HUDEP-2 (cell line): ENCODE measurements around the gene NHS.

ENCODE experiments used
- DNase-seq, 76 experiments: peaks; one replicate each; lab custom pipeline; 2025; ENCODE audit not compliant: unreplicated experiment in 76 of 76; lab: John Stamatoyannopoulos, UW

Gene NHS

DNA sequence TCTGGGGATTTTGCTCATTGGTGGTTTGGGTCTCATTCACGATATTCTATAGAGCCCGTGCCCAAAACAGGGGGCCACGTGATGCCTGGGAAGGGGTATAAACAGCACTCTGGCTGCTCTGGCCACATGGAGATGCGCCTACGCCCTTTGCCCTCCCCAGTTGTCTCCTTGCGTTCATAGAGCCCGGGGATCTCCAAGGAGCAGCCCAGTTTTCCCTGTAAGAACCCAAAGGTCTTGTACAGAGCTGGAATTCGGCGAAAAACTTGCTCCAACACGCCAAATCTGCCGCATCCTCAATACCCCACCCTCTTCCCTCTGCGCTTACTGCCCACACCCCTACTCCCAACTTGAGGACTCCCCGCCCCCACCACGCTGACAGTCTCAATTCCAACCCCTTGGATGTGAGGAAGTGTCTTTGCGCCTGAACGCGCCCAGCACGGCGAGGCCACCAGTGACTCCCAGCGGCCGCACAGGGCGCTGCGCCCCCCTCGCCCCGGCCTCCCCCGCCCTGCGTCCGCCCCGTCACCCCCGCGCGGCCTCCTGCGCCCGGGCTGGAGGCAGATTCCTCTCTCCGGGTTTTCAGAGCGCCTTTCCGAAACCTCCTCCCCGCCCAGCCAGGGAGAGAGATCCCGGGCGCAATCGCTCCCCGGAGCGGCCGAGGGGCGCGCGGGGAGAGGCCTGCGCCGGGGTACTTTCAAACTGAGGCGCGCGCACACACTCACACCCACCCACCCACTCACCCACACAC lies at the start of gene NHS:
Gene NHS (plus strand): TSS at position 582 of the 748 bp plus-strand sequence. CDS start 558 bp downstream, outside the sequence.
- peak in 2 of 76 experiments; percentile 0 to 2 for DNase-seq

DNA sequence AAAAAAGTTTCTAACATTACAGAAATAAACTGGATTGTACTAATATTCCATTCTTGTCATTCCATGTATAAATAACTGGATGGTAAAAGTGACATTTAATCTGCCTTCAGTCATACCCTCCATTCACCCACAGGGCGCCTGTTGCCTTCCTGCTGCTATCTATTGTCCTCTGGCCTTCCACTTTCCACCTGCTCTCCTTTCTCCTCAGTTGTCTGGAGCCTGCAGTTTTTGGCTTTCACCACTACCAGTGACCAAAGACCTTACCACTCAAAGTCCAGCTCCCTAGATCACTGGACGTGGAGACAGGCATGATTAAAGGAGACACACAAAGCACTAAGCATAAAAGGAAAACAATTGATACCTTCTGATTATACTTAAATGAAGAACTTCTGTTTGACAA lies 46.2 kb upstream of the NHS start:
- no peak for DNase-seq

DNA sequence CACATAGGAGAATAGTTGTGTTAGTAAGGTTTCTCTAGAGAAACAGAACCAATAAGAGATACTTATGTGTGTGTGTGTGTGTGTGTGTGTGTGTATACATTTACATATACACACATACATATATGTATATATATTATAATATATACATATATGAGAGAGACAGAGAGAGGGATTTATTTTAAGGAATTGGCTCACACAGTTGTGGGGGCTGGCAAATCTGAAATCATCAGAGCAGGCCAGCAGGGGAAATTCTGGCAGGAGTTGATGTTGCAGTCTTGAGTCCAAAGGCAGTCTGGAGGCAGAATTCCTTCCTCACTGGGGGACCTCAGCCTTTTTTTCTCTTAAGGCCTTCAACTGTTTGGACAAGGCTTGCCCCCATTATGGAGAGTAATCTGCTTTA lies 38.6 kb upstream of the NHS start:
- no peak for DNase-seq

DNA sequence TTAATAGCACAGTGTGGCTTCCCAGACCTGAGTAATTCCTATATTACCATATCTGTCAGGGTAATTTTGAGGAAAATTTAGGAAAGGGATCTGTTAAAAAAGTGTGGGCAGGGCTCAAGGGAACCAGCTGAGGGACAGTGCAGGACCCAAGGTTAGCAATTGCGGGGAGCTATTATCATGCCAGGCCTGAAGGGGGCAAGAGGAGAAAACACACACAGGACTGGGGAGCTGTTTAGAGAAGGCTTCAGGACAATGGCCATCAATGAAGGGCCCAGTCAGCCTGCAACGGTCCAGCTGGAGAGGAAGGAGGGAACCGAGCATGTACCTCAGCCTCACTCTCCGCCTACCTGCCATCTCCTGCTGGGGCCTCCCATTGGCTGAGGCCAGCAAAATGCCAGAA lies 19.0 kb upstream of the NHS start:
- DNase-seq = no peak

GRCh38 chrX:17359500-17359899 lies 15.5 kb upstream of the NHS start:
- DNase-seq = no peak

GRCh38 chrX:17361620-17362019 lies 13.4 kb upstream of the NHS start:
- DNase-seq = peak in 6 of 76 experiments; percentile 0 to 10 (median 2)

DNA sequence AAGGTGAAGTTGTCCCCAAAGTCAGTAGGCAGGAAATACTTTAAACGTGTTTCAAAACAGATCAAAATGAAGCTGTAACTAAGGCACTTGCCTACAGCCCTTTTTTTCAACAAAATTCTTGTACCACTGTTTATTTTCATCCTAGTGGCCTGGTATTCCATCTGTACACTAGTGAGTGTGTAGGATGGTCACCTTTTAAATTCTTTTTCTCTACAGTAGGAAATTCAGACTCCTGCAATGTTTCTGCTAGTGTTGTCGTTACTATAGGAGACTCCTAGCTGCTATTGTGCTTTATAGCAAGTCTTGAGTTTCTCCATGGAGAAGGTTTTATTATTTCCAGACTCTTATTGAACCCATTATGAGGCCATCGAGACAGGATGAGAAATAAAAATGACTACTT lies 7.0 kb upstream of the NHS start:
- DNase-seq = no peak

- no peak for DNase-seq
Measured at GRCh38 chrX:17369309-17369708, 5.7 kb upstream of the NHS start.

GRCh38 chrX:17370191-17370590 lies 4.8 kb upstream of the NHS start:
- no peak for DNase-seq

DNA sequence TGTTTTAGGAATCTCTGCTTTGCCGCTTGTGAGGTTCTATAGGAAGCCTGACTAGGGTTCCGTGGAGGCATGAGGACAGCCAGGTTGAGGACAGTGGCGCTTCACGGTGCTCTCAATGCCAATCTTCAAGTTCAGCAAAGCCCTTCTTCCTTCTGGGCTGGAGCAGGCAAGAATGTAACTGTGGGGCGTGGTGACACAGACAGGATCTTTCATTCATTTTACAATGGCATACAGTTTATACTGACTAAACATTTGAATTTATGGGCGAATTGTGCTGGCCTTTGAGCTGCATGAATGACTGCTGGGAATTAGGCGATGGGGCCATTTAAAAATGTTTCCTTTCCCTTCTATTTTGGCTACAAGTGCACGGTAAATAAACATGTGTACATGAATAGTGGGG lies 2.9 kb upstream of the NHS start:
- DNase-seq = no peak

DNA sequence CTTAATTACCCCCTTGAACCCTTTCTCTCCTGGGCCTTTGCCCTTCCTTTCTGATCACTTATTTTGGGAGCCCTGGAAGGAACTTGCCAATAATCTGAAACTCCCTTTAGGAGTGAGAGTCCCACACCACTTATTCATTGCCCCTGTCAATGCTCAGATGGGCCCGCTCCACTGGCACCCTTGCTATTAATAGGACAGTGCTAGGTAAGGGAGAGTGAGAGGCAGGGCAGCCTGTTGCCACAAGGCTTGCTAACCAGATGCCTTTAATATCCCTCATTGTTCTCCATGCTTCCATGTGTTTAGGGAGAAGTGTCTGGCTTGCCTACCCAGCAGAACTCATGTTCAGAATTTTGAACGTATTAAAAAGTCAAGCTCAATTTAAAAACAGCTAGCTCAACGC lies 1.7 kb upstream of the NHS start:
- DNase-seq = no peak

GRCh38 chrX:17375367-17375636 lies 302 bp downstream of the NHS start:
- no peak for DNase-seq

DNA sequence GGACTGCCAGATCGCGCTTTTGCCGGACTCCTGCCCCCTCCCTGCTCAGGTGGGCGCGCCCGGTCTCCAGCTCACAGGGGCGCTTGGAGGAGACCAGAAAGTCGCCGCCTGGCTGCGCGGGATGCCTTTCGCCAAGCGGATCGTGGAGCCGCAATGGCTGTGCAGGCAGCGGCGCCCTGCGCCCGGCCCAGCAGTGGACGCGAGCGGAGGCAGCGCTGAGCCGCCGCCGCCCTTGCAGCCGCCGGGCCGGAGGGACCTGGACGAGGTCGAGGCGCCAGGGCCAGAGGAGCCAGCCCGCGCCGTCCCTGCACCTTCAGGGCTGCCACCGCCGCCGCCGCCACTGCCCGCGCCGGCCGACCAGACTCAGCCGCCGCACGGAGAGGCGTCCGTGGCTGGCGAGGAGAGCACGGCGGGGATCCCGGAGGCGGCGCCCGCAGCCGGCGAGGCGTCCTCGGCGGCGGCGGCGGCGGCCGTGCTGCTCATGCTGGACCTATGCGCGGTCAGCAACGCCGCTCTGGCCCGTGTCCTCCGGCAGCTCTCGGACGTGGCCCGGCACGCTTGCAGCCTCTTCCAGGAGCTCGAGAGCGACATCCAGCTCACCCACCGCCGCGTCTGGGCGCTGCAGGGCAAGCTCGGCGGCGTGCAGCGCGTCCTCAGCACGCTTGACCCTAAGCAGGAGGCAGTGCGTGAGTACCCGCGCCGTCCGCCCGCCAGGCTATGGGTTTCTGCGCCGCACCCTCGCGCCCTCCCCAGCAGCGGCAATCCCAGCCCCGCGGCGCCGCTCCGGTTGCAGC lies 834 bp downstream of the NHS start:
- no peak for DNase-seq

DNA sequence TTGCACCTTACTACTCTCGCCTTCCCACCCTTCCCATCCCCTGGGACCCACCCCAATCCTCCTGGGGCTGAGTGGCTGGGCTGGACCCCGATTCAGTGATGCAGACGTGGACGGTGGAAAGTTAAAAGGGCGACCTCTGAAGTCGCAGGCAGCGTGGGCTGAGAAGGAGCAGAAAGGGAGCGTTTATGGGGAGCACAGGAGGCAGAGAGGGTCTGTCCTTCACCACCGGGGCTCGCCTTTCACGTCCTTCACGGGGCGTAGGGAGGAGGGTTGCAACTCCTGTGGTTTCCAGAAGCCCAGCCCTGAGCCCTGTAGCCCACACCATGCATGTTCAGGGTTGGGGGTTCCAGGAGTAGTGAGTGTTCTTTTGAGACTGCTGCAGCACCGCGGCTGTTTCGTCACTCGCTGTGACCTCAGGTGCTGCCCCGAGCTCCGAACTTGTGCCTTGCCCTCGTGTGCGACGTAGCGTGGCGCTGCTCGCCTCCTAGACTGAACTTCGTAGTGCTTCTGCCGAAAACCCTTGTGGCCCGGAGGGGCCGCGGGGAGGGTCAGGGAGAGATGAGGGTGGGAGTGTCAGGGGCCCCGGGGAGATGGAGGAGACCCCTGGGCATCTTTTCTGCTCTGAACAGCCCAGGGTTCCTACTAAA lies 1.6 kb downstream of the NHS start:
- DNase-seq = no peak

DNA sequence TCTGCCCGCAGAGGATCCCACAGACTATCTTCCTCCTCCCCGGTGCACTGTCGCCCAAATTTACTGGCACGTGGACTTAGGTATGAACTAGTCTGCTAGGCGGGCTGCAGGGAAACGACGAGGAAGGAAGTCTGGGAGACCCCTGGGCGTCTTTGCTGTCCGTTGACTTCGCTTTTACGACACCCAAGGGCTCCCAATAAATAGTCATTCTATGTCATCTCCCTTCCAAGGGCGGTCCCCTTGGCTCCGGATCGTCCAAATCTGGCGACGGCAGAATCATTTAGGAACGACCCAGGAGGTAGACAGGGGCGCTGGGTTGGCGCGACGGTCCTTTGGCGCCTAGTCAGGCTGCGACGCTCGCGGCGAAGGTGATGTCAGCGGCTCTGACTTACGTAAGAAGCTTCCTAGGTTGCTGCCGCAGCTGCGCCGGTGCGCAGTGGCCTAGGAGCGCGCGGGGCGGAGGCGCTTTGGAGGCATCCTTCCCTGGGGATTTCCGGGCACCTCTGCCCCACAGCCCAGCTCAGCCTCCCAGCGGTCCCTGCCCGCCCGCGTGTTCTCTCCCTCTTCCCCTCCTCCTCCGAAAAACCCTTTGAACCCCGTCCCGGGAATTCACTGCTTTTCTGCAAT lies 2.2 kb downstream of the NHS start:
- no peak for DNase-seq

DNA sequence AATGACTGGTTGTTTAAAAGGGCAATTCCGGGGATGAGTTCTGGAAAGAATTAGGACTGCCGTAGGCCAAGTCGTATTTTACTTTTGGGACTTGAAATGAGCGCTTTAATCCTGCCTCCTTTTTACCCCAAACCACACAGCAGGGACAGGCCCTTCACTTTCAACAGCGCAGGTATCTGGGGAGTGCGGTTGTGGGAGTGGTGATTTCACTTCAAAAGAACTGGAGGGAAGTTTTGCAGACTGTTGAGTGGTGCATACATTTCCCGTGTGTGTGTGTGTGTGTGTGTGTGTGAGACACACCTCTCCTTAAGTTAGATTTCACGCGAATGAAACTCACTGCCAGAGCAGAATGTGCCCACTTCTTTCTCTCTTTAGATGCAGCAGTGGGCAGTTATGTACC lies 2.8 kb downstream of the NHS start:
- no peak for DNase-seq

GRCh38 chrX:17380221-17380620 lies 5.2 kb downstream of the NHS start:
- DNase-seq = peak in 1 of 76 experiments; percentile 0

DNA sequence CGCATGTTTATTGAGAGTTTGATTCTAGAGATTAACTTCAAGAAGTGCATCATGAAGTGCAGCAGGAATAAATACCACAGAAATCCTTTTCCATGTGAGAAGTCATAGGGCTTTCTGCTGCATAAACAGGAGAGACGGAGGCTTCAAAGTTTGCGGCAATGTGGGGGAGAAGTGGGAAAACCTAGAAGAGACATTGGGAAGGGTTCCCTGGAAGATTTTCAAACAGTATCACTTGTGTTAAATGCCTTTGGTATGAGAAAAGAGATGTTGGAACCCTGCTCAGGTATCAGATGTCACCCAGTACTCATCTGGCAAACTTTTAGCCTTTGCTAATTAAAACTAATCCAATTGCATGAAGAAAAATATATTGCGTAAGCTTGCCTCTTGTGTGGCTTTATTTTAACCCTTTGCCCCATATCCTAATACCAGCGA lies 15.4 kb downstream of the NHS start:
- DNase-seq = no peak

- no peak for DNase-seq
Measured at GRCh38 chrX:17395154-17395553, 20.2 kb downstream of the NHS start.

DNA sequence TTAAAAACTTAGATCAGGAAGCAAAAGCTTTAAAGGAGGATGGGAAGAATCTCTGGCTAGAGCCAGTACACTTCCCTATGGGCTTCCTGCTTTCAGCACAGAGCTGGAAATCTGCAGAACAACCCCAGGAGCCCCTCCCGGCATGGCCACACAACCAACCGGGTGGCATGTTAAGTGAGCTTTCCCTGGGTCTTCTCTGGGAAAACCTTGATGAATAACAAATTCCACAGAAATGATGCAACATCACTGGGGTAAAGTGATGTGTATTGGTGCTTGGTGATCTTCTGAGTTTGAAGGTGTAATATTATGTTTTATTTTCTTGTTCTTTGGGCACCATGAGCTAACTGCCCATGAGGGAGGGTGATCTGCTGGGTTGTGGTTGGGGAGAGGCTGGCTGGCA lies 22.1 kb downstream of the NHS start:
- DNase-seq = no peak

DNA sequence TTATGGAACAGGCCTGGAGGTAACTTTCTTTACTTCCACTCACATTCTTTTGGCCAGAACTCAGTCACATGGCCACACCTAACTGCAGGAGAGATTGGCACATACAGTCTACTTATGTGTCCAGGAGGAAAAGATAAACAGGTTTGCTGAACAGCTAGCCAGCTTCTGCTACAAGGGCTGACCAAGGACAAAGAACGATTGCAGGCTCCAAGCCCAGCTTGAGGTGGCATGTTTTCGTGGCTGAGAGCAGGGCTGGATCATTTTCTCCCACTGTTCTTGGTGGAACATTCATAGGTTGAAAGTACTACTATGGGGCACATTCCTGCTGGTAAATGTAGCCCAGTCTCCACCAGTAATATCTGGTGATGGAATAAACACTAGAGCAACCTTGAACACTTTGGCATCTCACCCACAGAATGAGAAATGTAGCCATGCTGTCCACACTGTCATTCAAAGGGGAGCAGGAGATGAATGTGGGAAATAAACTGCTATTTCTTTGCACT lies 28.2 kb downstream of the NHS start:
- no peak for DNase-seq
